ENCODE data around the gene GOLGA1.

GOLGA1 gene

GRCh38 chr9:124913378-124913777 is 27.5 kb downstream of the GOLGA1 start:
- no peak overlapping the region for H3K4me3 ChIP-seq (replicated peaks; ENCODE audit: low read depth, low read length)
- DNase-seq (ENCODE audit: low read depth), result no peak
- TF ChIP-seq, protein P1, sequence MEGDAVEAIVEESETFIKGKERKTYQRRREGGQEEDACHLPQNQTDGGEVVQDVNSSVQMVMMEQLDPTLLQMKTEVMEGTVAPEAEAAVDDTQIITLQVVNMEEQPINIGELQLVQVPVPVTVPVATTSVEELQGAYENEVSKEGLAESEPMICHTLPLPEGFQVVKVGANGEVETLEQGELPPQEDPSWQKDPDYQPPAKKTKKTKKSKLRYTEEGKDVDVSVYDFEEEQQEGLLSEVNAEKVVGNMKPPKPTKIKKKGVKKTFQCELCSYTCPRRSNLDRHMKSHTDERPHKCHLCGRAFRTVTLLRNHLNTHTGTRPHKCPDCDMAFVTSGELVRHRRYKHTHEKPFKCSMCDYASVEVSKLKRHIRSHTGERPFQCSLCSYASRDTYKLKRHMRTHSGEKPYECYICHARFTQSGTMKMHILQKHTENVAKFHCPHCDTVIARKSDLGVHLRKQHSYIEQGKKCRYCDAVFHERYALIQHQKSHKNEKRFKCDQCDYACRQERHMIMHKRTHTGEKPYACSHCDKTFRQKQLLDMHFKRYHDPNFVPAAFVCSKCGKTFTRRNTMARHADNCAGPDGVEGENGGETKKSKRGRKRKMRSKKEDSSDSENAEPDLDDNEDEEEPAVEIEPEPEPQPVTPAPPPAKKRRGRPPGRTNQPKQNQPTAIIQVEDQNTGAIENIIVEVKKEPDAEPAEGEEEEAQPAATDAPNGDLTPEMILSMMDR (IDR thresholded peaks at IDR 0.05; ENCODE audit: low read length, missing control alignments), result no peak

DNA sequence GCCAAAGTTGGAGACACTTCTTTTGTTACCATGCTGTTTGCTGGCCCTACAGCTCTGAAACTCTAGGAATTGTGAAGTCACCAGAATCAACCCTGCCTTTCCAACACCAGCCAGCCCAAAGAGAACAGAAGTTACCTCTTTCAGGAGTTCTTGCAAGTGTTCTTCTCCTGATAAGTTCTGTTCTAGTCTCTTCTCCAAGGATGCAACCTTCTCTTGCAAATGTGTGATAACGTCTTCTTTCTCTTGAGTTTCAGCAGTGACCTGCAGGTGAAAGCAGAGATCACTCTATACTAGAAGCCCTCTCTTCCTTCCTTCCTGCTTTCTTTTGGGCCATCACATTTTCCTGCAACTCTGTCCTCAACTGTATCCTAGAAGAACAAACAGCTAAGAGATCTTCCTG is 29.1 kb downstream of the GOLGA1 start:
- no peak for DNase-seq (ENCODE audit: low read depth)
- H3K4me3 ChIP-seq (replicated peaks; ENCODE audit: low read depth, low read length), result no peak overlapping the region
- TF ChIP-seq, protein P1 (IDR thresholded peaks at IDR 0.05; ENCODE audit: low read length, missing control alignments), result no peak

DNA sequence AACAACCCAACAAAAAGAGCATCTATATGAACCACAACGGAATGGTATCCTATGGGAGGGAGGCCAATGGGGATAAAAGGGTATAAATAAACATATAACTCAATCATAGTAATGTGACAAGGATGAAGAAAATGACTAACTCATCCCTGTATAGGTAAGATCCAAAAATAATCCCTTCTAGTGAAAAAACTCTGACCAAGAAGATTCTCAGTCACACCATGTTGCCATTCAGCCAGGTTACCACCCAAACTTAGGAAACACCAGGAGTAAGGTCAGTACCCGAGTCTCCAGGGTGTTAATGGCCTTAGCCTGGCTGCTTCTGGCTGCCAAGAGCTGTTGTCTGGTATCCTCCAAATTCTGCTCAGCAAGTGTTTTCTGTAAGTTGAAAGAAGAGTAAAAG is 32.8 kb downstream of the GOLGA1 start:
- DNase-seq (ENCODE audit: low read depth), result no peak
- no peak overlapping the region for H3K4me3 ChIP-seq (replicated peaks; ENCODE audit: low read depth, low read length)
- TF ChIP-seq, protein P1 (IDR thresholded peaks at IDR 0.05; ENCODE audit: low read length, missing control alignments), result no peak

DNA sequence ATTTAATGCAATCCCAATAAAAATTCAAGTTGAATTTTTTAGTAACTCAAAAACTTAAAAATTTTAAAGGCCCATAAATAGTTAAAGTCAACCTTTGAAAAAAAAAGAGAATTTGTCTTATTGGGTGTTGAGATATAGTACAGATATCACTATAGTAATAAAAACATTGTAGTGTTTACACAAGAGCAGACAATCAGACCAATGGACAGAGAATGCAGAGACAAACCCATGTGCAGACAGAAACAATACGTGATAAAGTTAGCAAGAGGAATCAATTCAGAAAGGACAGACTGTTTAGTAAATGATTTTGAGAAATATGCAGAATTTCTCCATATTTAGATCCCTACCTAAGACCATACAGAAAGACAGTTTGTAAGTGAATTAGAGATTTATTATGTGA is 33.9 kb downstream of the GOLGA1 start:
- H3K4me3 ChIP-seq (replicated peaks; ENCODE audit: low read depth, low read length), result no peak overlapping the region
- TF ChIP-seq, protein P1 (IDR thresholded peaks at IDR 0.05; ENCODE audit: low read length, missing control alignments), result no peak
- DNase-seq (ENCODE audit: low read depth), result peak; percentile 17

DNA sequence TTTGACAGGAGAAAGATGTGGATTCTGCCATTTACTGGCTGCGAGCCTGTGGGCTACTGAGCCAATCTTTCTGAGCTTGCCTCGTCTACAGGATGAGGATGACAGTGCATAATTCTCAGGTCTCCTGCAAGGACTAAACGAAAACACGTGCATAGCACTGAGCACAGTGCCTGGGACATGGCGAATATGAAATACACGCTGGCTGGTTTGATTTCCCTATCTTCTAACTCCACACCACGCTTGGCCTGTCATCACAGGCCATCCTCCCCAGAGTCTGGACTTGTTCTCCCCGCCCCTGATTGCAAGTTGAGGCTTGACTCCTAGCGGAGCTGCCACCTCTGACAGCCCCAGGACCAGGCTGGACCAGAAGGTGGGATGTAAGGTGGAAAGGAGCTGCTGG is 41.0 kb downstream of the GOLGA1 start:
- TF ChIP-seq, protein P1 (IDR thresholded peaks at IDR 0.05; ENCODE audit: low read length, missing control alignments), result no peak
- H3K4me3 ChIP-seq (replicated peaks; ENCODE audit: low read depth, low read length), result no peak overlapping the region
- no peak for DNase-seq (ENCODE audit: low read depth)

DNA sequence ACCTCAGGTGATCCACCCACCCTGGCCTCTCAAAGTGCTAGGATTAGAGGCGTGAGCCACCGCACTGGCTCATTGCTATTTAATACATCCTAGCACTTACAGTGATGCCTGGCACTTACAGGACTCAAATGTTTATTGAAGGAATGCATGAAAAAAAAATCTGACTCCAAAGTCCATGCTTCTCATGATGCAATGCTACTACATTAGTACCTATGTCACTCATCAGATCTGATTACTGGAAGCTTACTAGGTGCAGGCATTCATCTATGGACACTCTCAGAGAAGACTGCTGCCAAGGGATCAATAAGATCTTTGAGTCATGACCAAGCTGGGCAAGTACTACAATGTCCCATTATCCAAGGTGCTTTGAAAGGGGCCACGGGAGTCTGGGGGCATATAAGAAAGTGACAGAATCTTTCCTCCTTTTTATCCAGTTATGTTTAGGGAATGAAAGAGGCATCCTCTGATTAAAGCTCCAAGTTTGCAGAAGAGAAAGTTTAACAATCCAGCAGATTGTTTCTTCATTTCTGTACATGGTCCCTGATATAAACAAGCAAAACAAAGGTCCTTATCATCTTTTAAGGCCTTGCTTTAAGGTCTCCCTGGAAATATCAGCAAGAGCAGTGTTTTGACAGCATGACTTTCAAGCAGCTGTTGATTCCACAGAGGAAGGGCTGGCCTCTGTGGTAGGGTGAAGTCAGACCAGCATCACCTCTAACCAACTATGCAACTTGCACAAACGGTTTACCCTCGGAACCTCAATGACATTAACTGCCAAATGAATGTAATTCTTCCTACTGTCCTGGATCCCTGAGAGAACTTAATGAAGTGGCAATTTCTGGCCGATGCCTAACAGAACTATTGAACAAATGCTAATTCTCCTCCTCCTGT is 43.1 kb downstream of the GOLGA1 start:
- TF ChIP-seq, protein P1 (IDR thresholded peaks at IDR 0.05; ENCODE audit: low read length, missing control alignments), result no peak
- no peak overlapping the region for H3K4me3 ChIP-seq (replicated peaks; ENCODE audit: low read depth, low read length)
- DNase-seq (ENCODE audit: low read depth), result no peak

GRCh38 chr9:124894741-124895170 is 46.1 kb downstream of the GOLGA1 start:
- H3K4me3 ChIP-seq (replicated peaks; ENCODE audit: low read depth, low read length), result no peak overlapping the region
- DNase-seq (ENCODE audit: low read depth), result peak; percentile 73
- TF ChIP-seq, protein P1 (IDR thresholded peaks at IDR 0.05; ENCODE audit: low read length, missing control alignments), result peak; percentile 69

All from fibroblast of pulmonary artery (primary cell).